HepG2 (cell line): ENCODE results near the gene ZNF800. TPM values are rescaled to one million over a fixed set of nuclear protein-coding genes. Genes with fewer than 3 reads are reported as not detected.

Experiments
- ATF7-NPFF ChIP-seq: sonication (generic); formaldehyde crosslinking; IDR thresholded peaks from 2 replicates; pipeline ENCODE4 v1.8.1; 2023; ENCODE audit warnings: mild to moderate bottlenecking, low read depth, missing genetic modification reagents, moderate library complexity
- BATF2 ChIP-seq: sonication (generic); formaldehyde crosslinking; IDR thresholded peaks from 2 replicates; pipeline ENCODE4 v1.8.0; 2022; ENCODE audit warnings: mild to moderate bottlenecking, missing genetic modification reagents, moderate library complexity
- BORCS8-MEF2B ChIP-seq: sonication (generic); formaldehyde crosslinking; IDR thresholded peaks from 2 replicates; pipeline ENCODE4 v1.8.0; 2022; ENCODE audit warnings: mild to moderate bottlenecking, missing genetic modification reagents
- FOXJ3 ChIP-seq: sonication (generic); formaldehyde crosslinking; IDR thresholded peaks from 2 replicates; pipeline ENCODE4 v1.4.0; 2020; ENCODE audit warnings: missing genetic modification reagents, mild to moderate bottlenecking, borderline replicate concordance
- FOXK1 ChIP-seq: sonication (generic); formaldehyde crosslinking; IDR thresholded peaks from 2 replicates; pipeline ENCODE4 v1.4.0; 2020; ENCODE audit warnings: low read depth, missing genetic modification reagents, borderline replicate concordance
- MAF1 ChIP-seq: sonication (generic); formaldehyde crosslinking; IDR thresholded peaks from 2 replicates; pipeline ENCODE4 v1.5.0; 2020; ENCODE audit warnings: missing genetic modification reagents, borderline replicate concordance
- MTA1 ChIP-seq: sonication (generic); formaldehyde crosslinking; IDR thresholded peaks from 2 replicates; pipeline ENCODE4 v1.4.0; 2020; ENCODE audit warnings: missing genetic modification reagents, mild to moderate bottlenecking, borderline replicate concordance
- RXRA ChIP-seq: sonication (generic); formaldehyde crosslinking; IDR thresholded peaks from 2 replicates; pipeline ENCODE4 v1.5.1; 2020; ENCODE audit warnings: missing genetic modification reagents
- ZFP82 ChIP-seq: sonication (generic); formaldehyde crosslinking; IDR thresholded peaks from 2 replicates; pipeline ENCODE4 v1.5.1; 2020; ENCODE audit warnings: mild to moderate bottlenecking, missing genetic modification reagents, borderline replicate concordance
- ZFX ChIP-seq: sonication (generic); formaldehyde crosslinking; IDR thresholded peaks from 2 replicates; pipeline ENCODE4 v1.4.0; 2020; ENCODE audit warnings: mild to moderate bottlenecking, low read depth, missing genetic modification reagents, moderate library complexity
- ZNF30 ChIP-seq: sonication (generic); formaldehyde crosslinking; IDR thresholded peaks from 2 replicates; pipeline ENCODE4 v1.5.0; 2020; ENCODE audit warnings: mild to moderate bottlenecking, missing genetic modification reagents
- ZNF441 ChIP-seq: sonication (generic); formaldehyde crosslinking; IDR thresholded peaks from 2 replicates; pipeline ENCODE4 v1.7.0; 2021; ENCODE audit warnings: missing genetic modification reagents, borderline replicate concordance
- ZNF543 ChIP-seq: sonication (generic); formaldehyde crosslinking; IDR thresholded peaks from 2 replicates; pipeline ENCODE4 v1.4.0; 2020; ENCODE audit warnings: mild to moderate bottlenecking, missing genetic modification reagents
- ZNF691 ChIP-seq: sonication (generic); formaldehyde crosslinking; IDR thresholded peaks from 2 replicates; pipeline ENCODE4 v1.4.0; 2020; ENCODE audit warnings: missing genetic modification reagents, low read depth, mild to moderate bottlenecking, borderline replicate concordance
- polyA plus RNA-seq, 8 experiments: library from polyadenylated mRNA; depleted of rRNA in 3 of 8; stranded (reverse) in 7 of 8; unstranded in 1 of 8; fragments of >200 nt; fragmentation: Illumina TruSeq in 4 of 8; extraction: Trizol in 4 of 8; gene quantifications; 2 replicates each; pipeline versions ENCODE4 v1.2.1 to v1.2.3, GENCODE V29; 2011 to 2016; ENCODE audit warnings: low read depth in 4 of 8, missing spikeins in 1 of 8, mixed read lengths in 1 of 8; ENCODE audit not compliant: insufficient read depth in 1 of 8
- total RNA-seq, 5 experiments: library from RNA; depleted of rRNA; stranded (reverse); fragments of >200 nt; fragmentation: Illumina TruSeq; extraction: Trizol; gene quantifications; 2 replicates each; pipeline ENCODE4 v1.2.3, GENCODE V29; 2016; ENCODE audit warnings: low read depth in 1 of 5
- TF ChIP-seq, protein P1 (sequence below): sonication (generic); formaldehyde crosslinking; IDR thresholded peaks from 2 replicates; pipeline ENCODE4 v1.9.0; 2021; ENCODE audit warnings: missing genetic modification reagents, borderline replicate concordance
- TF ChIP-seq, protein P2 (sequence below): sonication (generic); formaldehyde crosslinking; IDR thresholded peaks from 2 replicates; pipeline ENCODE4 v1.8.0; 2022; ENCODE audit warnings: missing genetic modification reagents, low read depth, mild to moderate bottlenecking, borderline replicate concordance
- TF ChIP-seq, protein P3 (sequence below): IDR thresholded peaks from 2 replicates; pipeline ENCODE4 v1.6.1; 2016; ENCODE audit warnings: missing genetic modification reagents, missing compliant biosample characterization
- TF ChIP-seq, protein P4 (sequence below): sonication (generic); formaldehyde crosslinking; conservative IDR thresholded peaks from 2 replicates; pipeline ENCODE4 v1.4.0; 2020; ENCODE audit warnings: missing genetic modification reagents
- TF ChIP-seq, protein P5 (sequence below): sonication (generic); formaldehyde crosslinking; IDR thresholded peaks from 2 replicates; pipeline ENCODE4 v1.8.0; 2023; ENCODE audit warnings: mild to moderate bottlenecking, missing genetic modification reagents

Gene ZNF800
- total and polyA plus RNA-seq, 2 of the 13 experiments (the other 11 are each of a cell fraction or from before 2014, with no cell fraction given): 7.1 to 12.7 TPM

- TF ChIP-seq, protein P1, sequence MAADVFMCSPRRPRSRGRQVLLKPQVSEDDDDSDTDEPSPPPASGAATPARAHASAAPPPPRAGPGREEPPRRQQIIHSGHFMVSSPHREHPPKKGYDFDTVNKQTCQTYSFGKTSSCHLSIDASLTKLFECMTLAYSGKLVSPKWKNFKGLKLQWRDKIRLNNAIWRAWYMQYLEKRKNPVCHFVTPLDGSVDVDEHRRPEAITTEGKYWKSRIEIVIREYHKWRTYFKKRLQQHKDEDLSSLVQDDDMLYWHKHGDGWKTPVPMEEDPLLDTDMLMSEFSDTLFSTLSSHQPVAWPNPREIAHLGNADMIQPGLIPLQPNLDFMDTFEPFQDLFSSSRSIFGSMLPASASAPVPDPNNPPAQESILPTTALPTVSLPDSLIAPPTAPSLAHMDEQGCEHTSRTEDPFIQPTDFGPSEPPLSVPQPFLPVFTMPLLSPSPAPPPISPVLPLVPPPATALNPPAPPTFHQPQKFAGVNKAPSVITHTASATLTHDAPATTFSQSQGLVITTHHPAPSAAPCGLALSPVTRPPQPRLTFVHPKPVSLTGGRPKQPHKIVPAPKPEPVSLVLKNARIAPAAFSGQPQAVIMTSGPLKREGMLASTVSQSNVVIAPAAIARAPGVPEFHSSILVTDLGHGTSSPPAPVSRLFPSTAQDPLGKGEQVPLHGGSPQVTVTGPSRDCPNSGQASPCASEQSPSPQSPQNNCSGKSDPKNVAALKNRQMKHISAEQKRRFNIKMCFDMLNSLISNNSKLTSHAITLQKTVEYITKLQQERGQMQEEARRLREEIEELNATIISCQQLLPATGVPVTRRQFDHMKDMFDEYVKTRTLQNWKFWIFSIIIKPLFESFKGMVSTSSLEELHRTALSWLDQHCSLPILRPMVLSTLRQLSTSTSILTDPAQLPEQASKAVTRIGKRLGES: no peak
- TF ChIP-seq ZNF543 (CRISPR knock-in tag): no peak
- TF ChIP-seq ZNF691 (CRISPR knock-in tag): 0 out of 2 replicates have a peak, but pooled peaks have one; percentile 1
- 0 out of 2 replicates have a peak, but pooled peaks have one; percentile 5 for TF ChIP-seq ATF7-NPFF
- TF ChIP-seq MAF1: no peak
- TF ChIP-seq, protein P2, sequence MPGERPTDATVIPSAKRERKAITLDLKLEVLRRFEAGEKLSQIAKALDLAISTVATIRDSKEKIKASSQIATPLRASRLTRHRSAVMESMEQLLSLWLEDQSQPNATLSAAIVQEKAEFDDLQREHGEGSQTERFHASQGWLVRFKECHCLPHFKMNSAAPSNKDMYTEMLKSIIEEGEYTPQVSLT (CRISPR knock-in tag): no peak
- TF ChIP-seq ZFP82 (CRISPR knock-in tag): no peak
- TF ChIP-seq, protein P3, sequence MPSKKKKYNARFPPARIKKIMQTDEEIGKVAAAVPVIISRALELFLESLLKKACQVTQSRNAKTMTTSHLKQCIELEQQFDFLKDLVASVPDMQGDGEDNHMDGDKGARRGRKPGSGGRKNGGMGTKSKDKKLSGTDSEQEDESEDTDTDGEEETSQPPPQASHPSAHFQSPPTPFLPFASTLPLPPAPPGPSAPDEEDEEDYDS (CRISPR knock-in tag): no peak
- TF ChIP-seq ZNF441 (CRISPR knock-in tag): no peak
- TF ChIP-seq BORCS8-MEF2B (CRISPR knock-in tag): 0 out of 2 replicates have a peak, but pooled peaks have one; percentile 12
- TF ChIP-seq, protein P4, sequence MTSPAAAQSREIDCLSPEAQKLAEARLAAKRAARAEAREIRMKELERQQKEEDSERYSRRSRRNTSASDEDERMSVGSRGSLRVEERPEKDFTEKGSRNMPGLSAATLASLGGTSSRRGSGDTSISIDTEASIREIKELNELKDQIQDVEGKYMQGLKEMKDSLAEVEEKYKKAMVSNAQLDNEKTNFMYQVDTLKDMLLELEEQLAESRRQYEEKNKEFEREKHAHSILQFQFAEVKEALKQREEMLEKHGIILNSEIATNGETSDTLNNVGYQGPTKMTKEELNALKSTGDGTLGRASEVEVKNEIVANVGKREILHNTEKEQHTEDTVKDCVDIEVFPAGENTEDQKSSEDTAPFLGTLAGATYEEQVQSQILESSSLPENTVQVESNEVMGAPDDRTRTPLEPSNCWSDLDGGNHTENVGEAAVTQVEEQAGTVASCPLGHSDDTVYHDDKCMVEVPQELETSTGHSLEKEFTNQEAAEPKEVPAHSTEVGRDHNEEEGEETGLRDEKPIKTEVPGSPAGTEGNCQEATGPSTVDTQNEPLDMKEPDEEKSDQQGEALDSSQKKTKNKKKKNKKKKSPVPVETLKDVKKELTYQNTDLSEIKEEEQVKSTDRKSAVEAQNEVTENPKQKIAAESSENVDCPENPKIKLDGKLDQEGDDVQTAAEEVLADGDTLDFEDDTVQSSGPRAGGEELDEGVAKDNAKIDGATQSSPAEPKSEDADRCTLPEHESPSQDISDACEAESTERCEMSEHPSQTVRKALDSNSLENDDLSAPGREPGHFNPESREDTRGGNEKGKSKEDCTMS (CRISPR knock-in tag): no peak
- TF ChIP-seq RXRA (CRISPR knock-in tag): no peak
- peak; percentile 2; the same call in 1 of the 2 replicates for TF ChIP-seq MTA1 (CRISPR knock-in tag)
- TF ChIP-seq, protein P5, sequence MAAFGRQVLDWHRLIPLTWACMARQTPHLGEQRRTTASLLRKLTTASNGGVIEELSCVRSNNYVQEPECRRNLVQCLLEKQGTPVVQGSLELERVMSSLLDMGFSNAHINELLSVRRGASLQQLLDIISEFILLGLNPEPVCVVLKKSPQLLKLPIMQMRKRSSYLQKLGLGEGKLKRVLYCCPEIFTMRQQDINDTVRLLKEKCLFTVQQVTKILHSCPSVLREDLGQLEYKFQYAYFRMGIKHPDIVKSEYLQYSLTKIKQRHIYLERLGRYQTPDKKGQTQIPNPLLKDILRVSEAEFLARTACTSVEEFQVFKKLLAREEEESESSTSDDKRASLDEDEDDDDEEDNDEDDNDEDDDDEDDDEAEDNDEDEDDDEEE (CRISPR knock-in tag): peak; percentile 71; the same call in 1 of the 2 replicates
- TF ChIP-seq ZNF30 (CRISPR knock-in tag): no peak
- no peak for TF ChIP-seq BATF2 (CRISPR knock-in tag)
- TF ChIP-seq FOXJ3: no peak
- TF ChIP-seq ZFX (CRISPR knock-in tag): peak; percentile 67
- no peak for TF ChIP-seq FOXK1 (CRISPR knock-in tag)
Measured at GRCh38 chr7:127392566-127393367, at the start of gene ZNF800 (continued).
